GM19463 (cell line): Measurements from ENCODE around the gene MRPL2.
"Not testable (repeated sequence)": the region's sequence is repeated elsewhere in the genome, so short reads cannot be mapped to it uniquely, and the experiment has no call there.

Experiments used
- ATAC-seq: cut with Tn5 transposase; IDR thresholded peaks from one replicate; pipeline ENCODE4 v1.9.1; 2021; ENCODE audit warnings: mild to moderate bottlenecking, moderate library complexity; ENCODE audit not compliant: unreplicated experiment

Gene MRPL2

DNA sequence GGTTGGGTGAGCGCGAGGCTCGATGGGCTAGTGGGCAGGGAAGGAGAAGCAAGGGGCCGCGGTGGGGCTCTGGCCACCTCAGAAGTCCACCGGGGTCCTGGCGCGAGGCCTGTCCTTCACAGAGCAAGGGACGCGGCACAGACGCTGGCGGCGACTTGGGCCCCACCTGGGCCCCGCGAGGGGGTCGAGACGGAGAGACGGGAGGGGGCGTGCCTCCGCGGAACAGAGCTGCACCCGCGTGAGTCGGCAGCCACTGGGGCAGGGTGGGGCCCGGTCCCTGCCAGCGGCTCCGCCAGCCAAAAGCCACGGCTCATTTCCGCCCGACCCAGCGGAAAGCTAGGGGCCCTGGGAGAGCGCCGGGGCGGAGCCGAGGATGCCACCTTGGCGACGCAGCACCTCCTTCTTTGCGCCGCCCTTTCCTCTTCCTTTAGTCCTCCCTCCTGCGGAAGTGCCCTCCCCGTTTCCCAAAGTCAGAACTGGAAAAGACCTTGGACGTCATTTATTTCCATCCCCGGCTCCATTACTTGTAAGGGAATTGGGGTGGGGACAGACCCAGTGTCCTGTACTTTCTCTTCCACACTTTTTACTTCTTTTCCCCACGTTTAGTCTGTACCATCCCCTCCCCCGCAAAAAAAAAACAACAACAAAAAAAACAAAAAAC lies 5.6 kb downstream of the MRPL2 start, which contains the start of gene CUL7:
CUL7 (minus strand) TSS at position 307 of the 661 bp plus-strand sequence. CDS start 1,063 bp downstream, outside the sequence.
- peak; percentile 95 for ATAC-seq

DNA sequence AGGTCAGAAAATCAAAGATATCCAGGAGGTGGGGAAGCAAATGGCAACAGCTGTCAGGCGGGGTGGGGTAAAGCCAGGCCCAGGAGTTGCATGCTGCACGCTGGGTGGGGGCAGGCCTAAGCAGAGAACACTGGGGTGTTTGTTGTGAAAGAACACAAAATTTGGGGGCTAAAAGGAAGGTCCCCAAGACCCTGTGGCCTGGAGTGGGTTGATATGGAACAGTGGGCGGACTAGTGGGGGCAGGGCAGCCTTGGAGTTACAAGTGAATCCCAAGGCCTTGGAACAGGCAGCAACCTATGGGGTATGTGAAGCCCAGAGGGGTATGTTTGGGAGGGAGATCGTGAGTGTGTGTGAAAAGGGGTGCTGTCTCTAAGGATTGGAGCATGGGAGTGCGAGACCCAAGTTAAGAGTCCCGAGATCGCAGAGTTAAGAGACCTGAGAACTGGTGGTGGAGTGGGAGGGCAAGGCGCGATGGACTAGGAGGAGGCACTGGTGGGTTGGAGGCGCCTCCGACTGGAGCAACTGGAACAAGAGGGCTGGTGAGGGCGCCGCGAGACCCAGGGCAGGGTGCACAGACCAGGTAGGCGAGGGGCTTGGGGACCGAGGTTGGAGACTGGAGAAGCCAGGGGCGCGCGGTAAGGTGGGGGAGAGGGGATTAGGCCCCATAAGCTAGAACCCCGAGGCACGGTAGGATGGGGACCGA lies 6.2 kb downstream of the MRPL2 start:
- peak; percentile 20 for ATAC-seq

GRCh38 chr6:43052225-43052841 lies 6.9 kb downstream of the MRPL2 start:
- ATAC-seq, result no peak

DNA sequence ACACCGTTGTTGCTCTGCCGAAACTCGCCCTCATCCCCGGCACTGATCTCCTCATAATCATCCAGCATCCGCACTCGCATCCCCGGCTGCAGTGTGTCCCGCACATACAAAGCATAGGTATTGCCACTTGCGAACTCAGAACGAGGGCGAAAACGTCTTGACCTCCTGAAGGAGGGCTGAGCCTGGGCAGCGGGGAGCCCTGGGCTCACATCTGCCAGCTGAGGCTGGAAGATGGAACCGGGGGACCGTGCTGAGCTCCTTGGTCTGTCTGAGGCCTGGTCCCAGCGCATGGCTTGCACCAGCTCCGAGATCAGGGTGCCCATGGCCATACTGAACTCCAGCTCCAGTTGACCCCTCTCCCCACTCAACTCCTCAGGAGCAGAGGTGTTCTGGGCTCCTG lies 8.3 kb downstream of the MRPL2 start:
- no peak for ATAC-seq

GRCh38 chr6:43047998-43048397 lies 11.2 kb downstream of the MRPL2 start:
- ATAC-seq, result no peak

GRCh38 chr6:43045371-43045930 lies 13.8 kb downstream of the MRPL2 start:
- ATAC-seq, result no peak

GRCh38 chr6:43043310-43043709 lies 15.9 kb downstream of the MRPL2 start:
- no peak for ATAC-seq

GRCh38 chr6:43041475-43041874 lies 17.8 kb downstream of the MRPL2 start:
- not testable (repeated sequence) for ATAC-seq

- ATAC-seq, result no peak
Observed at GRCh38 chr6:43040542-43041257, 18.5 kb downstream of the MRPL2 start.

GRCh38 chr6:43038727-43039126 lies 20.5 kb downstream of the MRPL2 start:
- no peak for ATAC-seq

- no peak for ATAC-seq
Observed at GRCh38 chr6:43037706-43038105, 21.5 kb downstream of the MRPL2 start.

DNA sequence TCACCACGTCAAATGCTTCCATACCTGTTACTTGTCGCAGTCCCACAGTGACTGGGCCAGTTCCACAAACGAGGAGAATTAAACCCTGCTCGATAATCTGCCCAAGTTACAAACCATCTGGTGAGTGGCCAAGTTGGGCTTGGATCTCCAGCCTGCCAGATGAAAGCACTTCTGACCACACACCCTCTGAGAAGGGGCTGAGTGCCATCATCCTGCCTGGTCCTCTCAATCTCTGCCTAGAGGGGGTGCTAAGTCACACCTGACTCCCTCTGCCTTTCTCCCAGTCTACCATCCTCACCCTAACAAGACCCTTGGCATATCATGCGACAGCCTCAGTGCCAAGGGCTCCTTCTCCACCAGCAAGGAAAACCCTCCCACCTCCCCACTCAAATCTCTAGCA lies 22.0 kb downstream of the MRPL2 start:
- ATAC-seq, result no peak

DNA sequence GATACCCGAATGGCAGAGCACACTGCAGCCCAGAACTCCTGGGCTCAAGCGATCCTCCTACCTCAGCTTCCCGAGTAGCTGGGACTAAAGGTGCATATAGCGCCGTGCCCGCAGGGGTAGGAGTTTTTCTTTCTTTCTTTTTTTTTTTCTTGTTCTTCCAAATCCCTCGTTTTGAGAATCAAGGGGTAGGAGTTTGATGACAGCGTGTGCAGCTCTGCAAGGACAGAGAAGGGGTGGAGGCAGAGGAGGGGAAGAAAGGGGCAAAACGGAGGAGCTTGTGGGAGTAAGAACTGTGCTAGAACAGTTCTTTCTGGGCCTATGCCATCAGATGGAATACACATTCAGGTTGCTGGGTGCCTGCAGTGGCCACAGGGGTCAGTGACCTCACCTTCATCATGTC lies 22.5 kb downstream of the MRPL2 start:
- ATAC-seq, result no peak

DNA sequence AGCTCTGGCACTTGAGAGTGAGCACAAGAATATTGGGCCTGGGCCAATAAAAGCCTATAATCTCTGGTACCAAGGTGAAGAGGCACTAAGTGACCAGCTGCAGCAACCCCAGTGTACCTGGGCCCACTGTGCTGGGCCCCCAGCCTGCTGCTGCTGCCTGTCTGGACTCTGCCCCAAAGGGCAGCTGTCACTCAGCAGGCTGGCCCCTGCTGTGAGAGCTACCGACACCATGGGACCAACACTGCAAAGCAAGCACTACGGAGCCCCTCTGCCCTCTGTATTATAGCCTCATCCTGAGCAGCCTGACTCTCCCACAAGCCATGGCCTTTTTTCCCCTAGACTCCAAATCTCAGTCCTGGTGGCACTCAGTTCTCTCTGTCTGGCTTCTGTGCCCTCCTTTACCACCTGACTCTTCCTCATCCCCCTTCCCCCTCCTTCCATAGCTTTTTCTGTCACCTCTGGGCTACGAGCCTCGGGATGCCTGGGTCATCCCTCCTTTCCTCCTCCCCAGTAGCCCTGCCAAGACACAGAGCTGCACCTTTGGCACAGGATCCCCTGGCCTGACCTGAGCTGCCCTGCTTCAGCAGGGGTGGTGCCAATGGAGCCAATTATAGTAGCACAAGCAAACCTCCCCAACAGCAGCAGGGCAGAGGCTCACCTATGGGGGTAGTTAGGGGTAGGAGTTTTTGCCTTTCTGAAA lies 23.6 kb downstream of the MRPL2 start:
- ATAC-seq, result no peak

GRCh38 chr6:43034190-43034525 lies 25.1 kb downstream of the MRPL2 start:
- ATAC-seq, result no peak

GRCh38 chr6:43033496-43034189 lies 25.6 kb downstream of the MRPL2 start:
- ATAC-seq, result no peak

- ATAC-seq, result no peak
Observed at GRCh38 chr6:43032326-43032725, 26.9 kb downstream of the MRPL2 start.

DNA sequence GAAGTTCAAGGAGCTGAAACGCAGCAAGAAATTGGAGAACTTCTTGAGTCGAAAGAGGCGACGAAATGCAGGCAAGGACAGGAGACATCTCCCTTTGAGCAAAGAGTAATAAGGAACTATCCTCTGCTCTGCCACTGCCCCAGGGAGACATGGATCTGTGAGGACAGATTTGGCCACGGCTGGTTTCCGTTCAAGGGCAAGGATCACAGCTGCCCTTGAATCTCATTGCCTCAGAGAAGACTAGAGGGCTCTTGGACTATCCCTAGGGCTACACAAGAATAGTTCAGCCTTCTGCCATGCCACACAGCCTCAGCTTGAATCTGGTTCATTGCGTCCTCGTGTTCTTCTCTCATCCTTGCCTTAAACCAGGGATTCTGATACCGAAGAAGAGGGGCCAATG lies 30.1 kb downstream of the MRPL2 start:
- ATAC-seq, result no peak

DNA sequence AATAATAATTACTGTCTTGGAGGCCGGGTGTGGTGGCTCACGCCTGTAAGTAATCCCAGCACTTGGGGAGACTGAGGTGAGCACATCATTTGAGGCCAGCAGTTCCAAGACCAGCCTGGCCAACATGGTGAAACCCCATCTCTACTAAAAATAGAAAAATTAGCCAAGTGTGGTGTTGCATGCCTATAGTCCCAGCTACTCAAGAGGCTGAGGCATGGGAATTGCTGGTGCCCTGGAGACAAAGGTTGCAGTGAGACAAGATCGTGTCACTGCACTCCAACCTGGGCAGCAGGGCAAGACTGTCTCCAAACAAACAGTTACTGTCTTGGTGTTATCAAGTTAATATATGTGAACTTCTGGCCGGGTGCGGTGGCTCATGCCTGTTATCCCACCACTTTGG lies 32.9 kb downstream of the MRPL2 start:
- ATAC-seq, result no peak

- no peak for ATAC-seq
Observed at GRCh38 chr6:43024436-43024835, 34.8 kb downstream of the MRPL2 start.
